H1 (cell line): Measurements from ENCODE around the gene CHFR. TPM values are rescaled to one million over a fixed set of nuclear protein-coding genes. Genes with fewer than 3 reads are reported as not detected.

Experiments
- CTCF ChIA-PET: fragments of 300-600 bp; sonication (Branson Sonifier 250); formaldehyde crosslinking; loops from one replicate; lab custom pipeline; 2021; ENCODE audit not compliant: partially characterized antibody; lab: Charles Lee
- POLR2A ChIA-PET: fragments of 300-600 bp; sonication (Branson Sonifier 250); formaldehyde crosslinking; loops from one replicate; lab custom pipeline; 2021; ENCODE audit warnings: inconsistent platforms; ENCODE audit not compliant: partially characterized antibody; lab: Charles Lee
- DNase-seq, 2 experiments: peaks; one replicate each; pipeline versions ENCODE4 v3.0.0 to v3.0.0-alpha.2; 2010 to 2022; ENCODE audit warnings: low spot score in 2 of 2, low read depth in 1 of 2, mixed read lengths in 1 of 2
- FAIRE-seq: peaks from 2 replicates; lab custom pipeline; 2011; peaks lifted over from hg19 to GRCh38; lab: Jason Lieb, UNC
- H2AFZ ChIP-seq: 2 replicates; pipeline ENCODE4 v1.8.1; 2012; ENCODE audit warnings: low read length, inconsistent platforms
- H2AK5ac ChIP-seq: 2 replicates; pipeline ENCODE4 v1.6.1; 2013; ENCODE audit warnings: low read depth, low read length
- H2BK120ac ChIP-seq: replicated peaks from 2 replicates; pipeline ENCODE3; 2013; ENCODE audit warnings: low read depth, low read length, inconsistent platforms
- H2BK12ac ChIP-seq: 2 replicates; pipeline ENCODE4 v1.6.1; 2013; ENCODE audit warnings: low read depth, low read length
- H2BK15ac ChIP-seq: 2 replicates; pipeline ENCODE4 v1.6.1; 2013; ENCODE audit warnings: low read length
- H2BK20ac ChIP-seq: 2 replicates; pipeline ENCODE4 v1.6.1; 2013; ENCODE audit warnings: low read length
- H2BK5ac ChIP-seq: 2 replicates; pipeline ENCODE4 v1.6.1; 2013; ENCODE audit warnings: low read depth, low read length
- H3K14ac ChIP-seq: 2 replicates; pipeline ENCODE4 v1.6.1; 2013; ENCODE audit warnings: inconsistent platforms; ENCODE audit not compliant: insufficient read length
- H3K18ac ChIP-seq: 2 replicates; pipeline ENCODE4 v1.6.1; 2013; ENCODE audit warnings: low read length; ENCODE audit errors: extremely low read depth
- H3K23ac ChIP-seq: 2 replicates; pipeline ENCODE4 v1.6.1; 2013; ENCODE audit warnings: inconsistent platforms; ENCODE audit not compliant: insufficient read length
- H3K23me2 ChIP-seq: 2 replicates; pipeline ENCODE4 v1.6.1; 2013; ENCODE audit warnings: low read depth, low read length
- H3K27ac ChIP-seq: 2 replicates; pipeline ENCODE4 v1.6.1; 2011; ENCODE audit warnings: low read depth, low read length, inconsistent platforms
- H3K27me3 ChIP-seq, 4 experiments: replicated peaks in 1 of 4; 1 replicate in 1 of 4; 2 replicates in 3 of 4; pipeline versions ENCODE4 v1.6.1 to v1.8.1; 2011 to 2013; ENCODE audit warnings: low read length in 3 of 4, mild to moderate bottlenecking in 3 of 4, inconsistent platforms in 2 of 4, mixed read lengths in 2 of 4, moderate library complexity in 1 of 4; ENCODE audit not compliant: control insufficient read depth in 3 of 4, insufficient read depth in 3 of 4; ENCODE audit errors: extremely low read depth in 1 of 4
- H3K36me3 ChIP-seq, 4 experiments: 2 replicates each; pipeline versions ENCODE4 v1.6.1 to v1.8.1; 2011 to 2013; ENCODE audit warnings: mild to moderate bottlenecking in 4 of 4, low read length in 3 of 4, moderate library complexity in 2 of 4, control low read depth in 1 of 4, inconsistent platforms in 1 of 4; ENCODE audit not compliant: insufficient read depth in 4 of 4, control insufficient read depth in 2 of 4
- H3K4ac ChIP-seq: replicated peaks from 2 replicates; pipeline ENCODE3; 2013; ENCODE audit warnings: low read length, low read depth, mixed read lengths, inconsistent platforms; ENCODE audit not compliant: insufficient read length
- H3K4me1 ChIP-seq, 4 experiments: replicated peaks in 1 of 4; 1 replicate in 1 of 4; 2 replicates in 3 of 4; pipeline versions ENCODE4 v1.6.1 to v1.8.1; 2011 to 2013; ENCODE audit warnings: low read length in 3 of 4, inconsistent platforms in 2 of 4, mixed read lengths in 1 of 4; ENCODE audit not compliant: insufficient read depth in 4 of 4, control insufficient read depth in 3 of 4
- H3K4me2 ChIP-seq, 2 experiments: 2 replicates each; pipeline versions ENCODE4 v1.6.1 to v1.8.1; 2011 to 2013; ENCODE audit warnings: low read depth in 2 of 2, low read length in 2 of 2, control low read depth in 1 of 2, inconsistent platforms in 1 of 2, mild to moderate bottlenecking in 1 of 2; ENCODE audit not compliant: insufficient read depth in 1 of 2
- H3K4me3 ChIP-seq, 4 experiments: fragments of 200-600, 300-600 bp in 1 of 4; sonication (generic), shearing (Covaris generic), sonication (Bioruptor Twin) in 1 of 4; 2 replicates each; pipeline versions ENCODE4 v1.5.1 to v1.8.1; 2011 to 2016; ENCODE audit warnings: low read length in 4 of 4, low read depth in 3 of 4, control low read depth in 2 of 4, inconsistent platforms in 2 of 4, mild to moderate bottlenecking in 2 of 4, mixed read lengths in 1 of 4, moderate library complexity in 1 of 4; ENCODE audit not compliant: insufficient read depth in 2 of 4; ENCODE audit errors: extremely low read depth in 1 of 4
- H3K56ac ChIP-seq: replicated peaks from 2 replicates; pipeline ENCODE3; 2013; ENCODE audit warnings: low read depth, mild to moderate bottlenecking, mixed read lengths, low read length, inconsistent platforms; ENCODE audit not compliant: insufficient read length
- H3K79me1 ChIP-seq: 2 replicates; pipeline ENCODE4 v1.6.1; 2013; ENCODE audit warnings: low read depth, low read length, control low read depth
- H3K79me2 ChIP-seq, 2 experiments: 2 replicates each; pipeline versions ENCODE4 v1.6.1 to v1.8.1; 2012 to 2013; ENCODE audit warnings: low read length in 2 of 2, mild to moderate bottlenecking in 2 of 2, inconsistent platforms in 1 of 2; ENCODE audit not compliant: insufficient read depth in 2 of 2, control insufficient read depth in 1 of 2
- H3K9ac ChIP-seq, 4 experiments: replicated peaks in 1 of 4; 1 replicate in 1 of 4; 2 replicates in 3 of 4; pipeline versions ENCODE4 v1.6.1 to v1.8.1; 2011 to 2013; ENCODE audit warnings: low read depth in 3 of 4, low read length in 3 of 4, control low read depth in 2 of 4, mild to moderate bottlenecking in 2 of 4, moderate library complexity in 2 of 4, inconsistent platforms in 1 of 4; ENCODE audit errors: extremely low read depth in 1 of 4
- H3K9me3 ChIP-seq, 2 experiments: 2 replicates each; pipeline versions ENCODE4 v1.6.1 to v1.8.1; 2012 to 2013; ENCODE audit warnings: mild to moderate bottlenecking in 2 of 2, moderate library complexity in 2 of 2, control low read depth in 1 of 2, inconsistent platforms in 1 of 2, low read depth in 1 of 2, low read length in 1 of 2, mixed read lengths in 1 of 2; ENCODE audit not compliant: insufficient read depth in 2 of 2
- H4K20me1 ChIP-seq, 2 experiments: replicated peaks in 1 of 2; 2 replicates each; pipeline versions ENCODE3 to v1.8.1; 2011 to 2013; ENCODE audit warnings: inconsistent platforms in 2 of 2, low read length in 2 of 2, mild to moderate bottlenecking in 1 of 2; ENCODE audit not compliant: insufficient read depth in 2 of 2, control insufficient read depth in 1 of 2
- H4K5ac ChIP-seq: 2 replicates; pipeline ENCODE4 v1.6.1; 2013; ENCODE audit warnings: low read length, low read depth, mixed read lengths, inconsistent platforms; ENCODE audit not compliant: insufficient read length
- H4K8ac ChIP-seq: 2 replicates; pipeline ENCODE4 v1.8.0; 2013; ENCODE audit warnings: mild to moderate bottlenecking, moderate library complexity, low read length, inconsistent platforms; ENCODE audit not compliant: insufficient read depth; ENCODE audit errors: extremely low read depth
- H4K91ac ChIP-seq: replicated peaks from 2 replicates; pipeline ENCODE3; 2013; ENCODE audit warnings: low read length, mixed read lengths, inconsistent platforms; ENCODE audit not compliant: insufficient read length
- BACH1 ChIP-seq: IDR thresholded peaks from 2 replicates; pipeline ENCODE4 v1.6.1; 2012; ENCODE audit warnings: low read length, improper control_type of control experiment
- BRCA1 ChIP-seq: IDR thresholded peaks from 2 replicates; pipeline ENCODE4 v1.6.1; 2012; ENCODE audit warnings: low read depth, low read length, improper control_type of control experiment
- CHD1 ChIP-seq: IDR thresholded peaks from 2 replicates; pipeline ENCODE4 v1.6.1; 2012; ENCODE audit warnings: low read depth, low read length, improper control_type of control experiment
- CREB1 ChIP-seq: IDR thresholded peaks from 2 replicates; pipeline ENCODE4 v1.6.1; 2012; ENCODE audit warnings: inconsistent platforms
- CTCF ChIP-seq, 3 experiments: IDR thresholded peaks; 1 replicate in 2 of 3; 2 replicates in 1 of 3; pipeline versions ENCODE4 v1.5.1 to v1.6.1; 2011; ENCODE audit warnings: low read length in 3 of 3, mild to moderate bottlenecking in 3 of 3, inconsistent platforms in 2 of 3, low read depth in 1 of 3, moderate library complexity in 1 of 3; ENCODE audit not compliant: insufficient read depth in 1 of 3; ENCODE audit errors: control extremely low read depth in 1 of 3
- EGR1 ChIP-seq: IDR thresholded peaks from 2 replicates; pipeline ENCODE4 v1.6.1; 2011; ENCODE audit warnings: low read depth, low read length, borderline replicate concordance
- GTF2F1 ChIP-seq: IDR thresholded peaks from 2 replicates; pipeline ENCODE4 v1.6.1; 2012; ENCODE audit warnings: low read depth, low read length, improper control_type of control experiment, borderline replicate concordance
- KDM5A ChIP-seq: fragments of 200-600 bp; IDR thresholded peaks from 2 replicates; pipeline ENCODE4 v1.7.1; 2012; ENCODE audit warnings: mild to moderate bottlenecking, low read length, inconsistent platforms, mixed read lengths
- POLR2A ChIP-seq, 2 experiments: IDR thresholded peaks; 1 replicate in 1 of 2; 2 replicates in 1 of 2; pipeline ENCODE4 v1.6.1; 2011; ENCODE audit warnings: low read depth in 2 of 2, low read length in 2 of 2, mild to moderate bottlenecking in 2 of 2; ENCODE audit errors: control extremely low read depth in 1 of 2
- RBBP5 ChIP-seq: IDR thresholded peaks from 2 replicates; pipeline ENCODE4 v1.7.1; 2012; ENCODE audit warnings: low read depth, mild to moderate bottlenecking, inconsistent platforms, low read length, moderate library complexity, borderline replicate concordance
- SRF ChIP-seq: IDR thresholded peaks from 2 replicates; pipeline ENCODE4 v1.6.1; 2011; ENCODE audit warnings: mild to moderate bottlenecking, low read depth, low read length, moderate library complexity
- TAF7 ChIP-seq: optimal IDR thresholded peaks from 2 replicates; pipeline ENCODE3; 2011; ENCODE audit warnings: low read depth, mild to moderate bottlenecking, inconsistent platforms, low read length, moderate library complexity, borderline replicate concordance
- WGBS, 2 experiments: shearing (Covaris generic) in 1 of 2; methylation state at CpG; one replicate each; pipeline versions ENCODE4 v1.1.6 to v1.1.7; 2013 to 2015; ENCODE audit warnings: low lambda C conversion rate in 2 of 2, mixed read lengths in 2 of 2, inconsistent platforms in 1 of 2, low coverage in 1 of 2, missing lambda C conversion rate in 1 of 2; ENCODE audit not compliant: insufficient replicate concordance in 2 of 2, insufficient coverage in 1 of 2, insufficient read length in 1 of 2; ENCODE audit errors: extremely low coverage in 1 of 2, missing lambda C conversion rate in 1 of 2; 5-methylcytosine and 5-hydroxymethylcytosine counted together
- polyA plus RNA-seq, 7 experiments: library from polyadenylated mRNA; depleted of rRNA in 3 of 7; stranded (reverse) in 5 of 7; unstranded in 2 of 7; fragments of >200 nt in 5 of 7; fragments of 200-250 nt in 2 of 7; gene quantifications; 1 replicate in 5 of 7; 2 replicates in 1 of 7; 4 replicates in 1 of 7; pipeline versions ENCODE4 v1.2.1 to v1.2.3, GENCODE V29; 2011 to 2013; ENCODE audit warnings: missing spikeins in 2 of 7, mixed read lengths in 2 of 7
- total RNA-seq: library from RNA; stranded (reverse); fragmentation: NEBNext Ultra II Directional; extraction: Animal tissue kit (Norgen Biotek cat#: 25700); gene quantifications from 2 replicates; pipeline ENCODE4 v1.2.1, GENCODE V29; 2021

CHFR gene
- total and polyA plus RNA-seq, 2 of the 8 experiments (the other 6 are each of a cell fraction or from before 2014, with no cell fraction given), result 31.4 to 44.6 TPM

DNA sequence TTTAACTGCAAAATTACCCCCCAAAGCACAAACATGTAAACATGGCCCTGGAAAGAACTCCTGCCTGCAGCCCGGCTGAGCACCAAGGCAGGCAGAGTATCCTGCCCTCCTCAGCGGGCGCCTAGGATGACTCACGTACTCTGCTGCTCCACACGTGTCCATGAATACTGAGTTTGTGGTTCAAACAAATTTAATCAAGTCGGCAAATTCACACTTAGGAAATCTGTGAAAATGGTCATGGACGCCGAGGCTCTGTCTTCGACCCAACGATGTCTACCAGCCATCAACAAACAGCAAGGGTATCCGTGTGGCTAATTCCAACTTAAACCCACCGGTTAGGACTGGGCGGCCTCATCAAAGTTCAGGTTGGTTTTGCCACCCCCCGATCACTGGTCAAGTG is 84.3 kb downstream of the CHFR start:
- Histone ChIP-seq H3K4me2 (no peak overlapping the region), H3K23ac (no peak overlapping the region), H4K5ac (no peak overlapping the region), H2AK5ac (no peak overlapping the region), H3K27ac (no peak overlapping the region), H3K27me3 (no peaks in the 10 kb centered on the region), H3K79me2 (peaks cover 0 to 13% of the 10 kb centered on the region in 2 experiments; a peak in 2 of 4 replicates), H4K8ac (no peak overlapping the region), H4K20me1 (peaks cover 12 to 19% of the 10 kb centered on the region in 2 experiments), H2BK20ac (no peak overlapping the region), H3K4me3 (no peak overlapping the region), H4K91ac (no peak overlapping the region), H3K36me3 (peaks cover 26 to 68% (median 42%) of the 10 kb centered on the region in 4 experiments; a peak in 7 of 8 replicates), H3K9ac (no peak overlapping the region), H3K4me1 (no peaks in the 10 kb centered on the region; a peak in 1 of 7 replicates), H2BK15ac (no peak overlapping the region), H2BK120ac (no peak overlapping the region), H3K79me1 (peaks cover 6% of the 10 kb centered on the region), H2AFZ (no peak overlapping the region), H3K18ac (no peak overlapping the region), H2BK12ac (no peak overlapping the region), H3K23me2 (no peaks in the 10 kb centered on the region), H3K14ac (no peak overlapping the region), H2BK5ac (no peak overlapping the region), H3K56ac (no peak overlapping the region), H3K9me3 (no peaks in the 10 kb centered on the region), H3K4ac (no peak overlapping the region)
- FAIRE-seq (no peak), DNase-seq (no peak)
- CTCF ChIA-PET, result interaction anchor here (1.7 kb wide), 1 partner anchor 119 kb away, joined by 3 read pairs; no protein-coding TSS in a partner anchor
- WGBS, 2 experiments, result 92% methylated on average over 14 of the region's 14 CpGs; no CpG with 5 or more reads in 1 of the 2 experiments
- POLR2A ChIA-PET, result interaction anchor here (1.1 kb wide), 1 partner anchor 27 kb away, joined by 4 read pairs; no protein-coding TSS in a partner anchor
- TF ChIP-seq EGR1 (no peak), TAF7 (no peak), RBBP5 (no peak), CREB1 (no peak), BRCA1 (no peak), SRF (no peak), BACH1 (no peak), CHD1 (no peak), KDM5A (no peak), CTCF (IDR thresholded peaks at IDR 0.05; ENCODE audit: control extremely low read depth in 1 of 3, insufficient read depth in 1 of 3, low read depth in 1 of 3, low read length in 3 of 3) (no peak), POLR2A (IDR thresholded peaks at IDR 0.05; ENCODE audit: control extremely low read depth in 1 of 2, low read depth in 2 of 2, low read length in 2 of 2) (no peak), GTF2F1 (no peak)
